Brain microvascular endothelial cell (primary cell): ENCODE measurements around the gene KLHDC4.
"Not testable (repeated sequence)": the region's sequence is repeated elsewhere in the genome, so short reads cannot be mapped to it uniquely, and the experiment has no call there.

Experiments
- DNase-seq: peaks from one replicate; pipeline ENCODE4 v3.0.0-alpha.2; 2020
- H3K27ac ChIP-seq: fragments of 250-450 bp; sonication (Bioruptor Pico); 2 replicates; pipeline ENCODE4 v1.5.1; 2020; ENCODE audit warnings: mild to moderate bottlenecking, moderate library complexity
- H3K27me3 ChIP-seq: fragments of 250-450 bp; sonication (Bioruptor Pico); replicated peaks from 2 replicates; pipeline ENCODE4 v1.5.1; 2020; ENCODE audit warnings: mild to moderate bottlenecking
- H3K36me3 ChIP-seq: fragments of 250-450 bp; sonication (Bioruptor Pico); replicated peaks from 2 replicates; pipeline ENCODE4 v1.5.1; 2020; ENCODE audit warnings: mild to moderate bottlenecking
- H3K4me3 ChIP-seq: 2 replicates; pipeline ENCODE4 v1.5.1; 2011; ENCODE audit warnings: low read depth, mild to moderate bottlenecking, control low read depth, low read length, moderate library complexity
- CTCF ChIP-seq: IDR thresholded peaks from 2 replicates; pipeline ENCODE4 v1.5.1; 2011; ENCODE audit warnings: low read depth, mild to moderate bottlenecking, moderate library complexity, low read length, control low read depth, inconsistent platforms; ENCODE audit errors: missing control alignments
- in situ Hi-C: cut with HindIII; loops from 2 replicates; pipeline ENCODE4 v1.10.0; 2017; ENCODE audit warnings: low sequenced_read_pairs, low pct_ligation_motif_present

Gene KLHDC4

GRCh38 chr16:87728026-87728425 lies 37.8 kb downstream of the KLHDC4 start:
- H3K27me3 ChIP-seq, result no peaks in the 10 kb centered on the region
- H3K36me3 ChIP-seq, result peaks cover 2% of the 10 kb centered on the region
- H3K27ac ChIP-seq, result peak overlapping the region; percentile 50
- no peak overlapping the region for H3K4me3 ChIP-seq
- peak; percentile 79 for DNase-seq
- TF ChIP-seq CTCF, result no peak
- in situ Hi-C loops, result no loop called here

DNA sequence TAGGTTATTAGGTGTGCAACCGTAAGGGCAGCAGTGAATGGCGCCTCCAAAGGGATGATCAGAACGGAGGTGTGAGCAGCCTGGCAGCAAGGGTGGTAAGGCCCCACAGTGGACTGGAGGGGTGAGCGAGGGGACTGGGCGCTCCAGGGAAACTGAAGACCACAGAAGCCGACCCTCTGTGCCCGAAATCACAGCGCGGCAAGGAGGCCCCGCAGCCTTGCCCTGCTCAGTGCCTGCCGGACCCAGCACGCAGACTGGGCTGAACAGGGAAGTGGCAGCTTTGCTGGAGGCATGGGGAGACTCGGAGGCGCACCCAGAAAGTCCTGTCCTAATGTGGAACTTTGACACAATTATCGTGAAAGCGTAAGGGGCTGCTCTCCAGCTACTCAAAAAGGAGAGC lies 38.4 kb downstream of the KLHDC4 start:
- no peak overlapping the region for H3K4me3 ChIP-seq
- no peak for TF ChIP-seq CTCF
- DNase-seq, result no peak
- H3K36me3 ChIP-seq, result peaks cover 2% of the 10 kb centered on the region
- H3K27me3 ChIP-seq, result no peaks in the 10 kb centered on the region
- H3K27ac ChIP-seq, result peak overlapping the region; percentile 50
- in situ Hi-C loops, result no loop called here

DNA sequence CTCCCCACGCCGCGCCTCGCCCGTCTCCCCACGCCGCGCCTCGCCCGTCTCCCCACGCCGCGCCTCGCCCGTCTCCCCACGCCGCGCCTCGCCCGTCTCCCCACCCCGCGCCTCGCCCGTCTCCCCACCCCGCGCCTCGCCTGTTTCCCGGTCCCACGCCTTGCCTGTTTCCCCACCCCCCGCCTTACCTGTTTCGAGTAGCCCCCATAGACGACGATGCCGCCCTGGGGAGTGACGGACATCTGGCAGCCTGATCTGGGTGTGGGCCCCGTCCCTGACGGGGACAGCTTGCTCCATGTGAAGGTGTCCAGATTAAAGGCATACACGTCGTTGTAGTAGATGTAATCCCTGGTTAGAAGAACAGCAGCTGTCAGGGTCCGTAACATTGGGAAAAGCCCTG lies 39.2 kb downstream of the KLHDC4 start:
- H3K4me3 ChIP-seq, DNase-seq, H3K36me3 ChIP-seq, H3K27ac ChIP-seq, H3K27me3 ChIP-seq, in situ Hi-C loops: not testable (repeated sequence)

DNA sequence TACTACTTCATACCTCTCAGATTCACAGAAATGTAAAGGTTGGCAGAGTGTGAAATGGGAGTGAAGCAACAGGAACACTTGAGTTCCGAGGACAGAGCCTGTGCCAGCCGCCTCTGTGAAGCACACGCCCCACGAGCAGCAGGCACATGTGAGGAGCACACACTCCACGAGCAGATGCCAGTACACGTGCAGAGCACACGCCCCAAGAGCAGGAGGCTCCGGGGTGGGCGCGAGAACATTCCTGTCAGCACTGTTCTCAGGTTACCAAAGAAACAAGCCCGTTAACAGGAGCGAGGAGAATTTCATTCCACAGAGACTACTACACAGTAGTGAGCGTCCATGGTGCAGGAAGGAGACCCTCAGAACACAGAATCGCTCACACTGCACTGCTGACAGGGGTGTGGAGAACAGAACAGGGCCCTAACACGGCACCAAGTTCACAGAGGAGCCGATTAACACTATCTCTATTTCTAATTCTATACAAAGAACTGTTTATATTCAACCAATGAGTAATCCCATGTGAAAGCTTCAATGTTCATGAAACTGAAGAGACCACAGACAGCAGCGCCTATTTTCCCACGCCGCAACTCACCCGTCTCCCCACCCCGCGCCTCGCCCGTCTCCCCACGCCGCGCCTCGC lies 40.1 kb downstream of the KLHDC4 start:
- no peak for TF ChIP-seq CTCF
- H3K27me3 ChIP-seq, result no peaks in the 10 kb centered on the region
- in situ Hi-C loops, result no loop called here
- peaks cover 4% of the 10 kb centered on the region for H3K36me3 ChIP-seq
- no peak overlapping the region for H3K4me3 ChIP-seq
- peak; percentile 76 for DNase-seq
- no peak overlapping the region for H3K27ac ChIP-seq

GRCh38 chr16:87724490-87725291 lies 41.1 kb downstream of the KLHDC4 start:
- no peak overlapping the region for H3K4me3 ChIP-seq
- TF ChIP-seq CTCF, result no peak
- H3K36me3 ChIP-seq, result peaks cover 9% of the 10 kb centered on the region
- no peak overlapping the region for H3K27ac ChIP-seq
- H3K27me3 ChIP-seq, result no peaks in the 10 kb centered on the region
- no peak for DNase-seq
- in situ Hi-C loops, result no loop called here

GRCh38 chr16:87723226-87723623 lies 42.6 kb downstream of the KLHDC4 start:
- Histone ChIP-seq H3K4me3 (no peak overlapping the region), H3K27me3 (no peaks in the 10 kb centered on the region), H3K36me3 (peaks cover 7% of the 10 kb centered on the region), H3K27ac (no peak overlapping the region)
- no peak for TF ChIP-seq CTCF
- in situ Hi-C loops, result no loop called here
- peak; percentile 92 for DNase-seq
